NCI-H510A (cell line): ENCODE data around the gene CYP4F12.

Source experiments
- DNase-seq: peaks from one replicate; lab custom pipeline; 2025; lab: John Stamatoyannopoulos, UW

CYP4F12 gene, protein sequence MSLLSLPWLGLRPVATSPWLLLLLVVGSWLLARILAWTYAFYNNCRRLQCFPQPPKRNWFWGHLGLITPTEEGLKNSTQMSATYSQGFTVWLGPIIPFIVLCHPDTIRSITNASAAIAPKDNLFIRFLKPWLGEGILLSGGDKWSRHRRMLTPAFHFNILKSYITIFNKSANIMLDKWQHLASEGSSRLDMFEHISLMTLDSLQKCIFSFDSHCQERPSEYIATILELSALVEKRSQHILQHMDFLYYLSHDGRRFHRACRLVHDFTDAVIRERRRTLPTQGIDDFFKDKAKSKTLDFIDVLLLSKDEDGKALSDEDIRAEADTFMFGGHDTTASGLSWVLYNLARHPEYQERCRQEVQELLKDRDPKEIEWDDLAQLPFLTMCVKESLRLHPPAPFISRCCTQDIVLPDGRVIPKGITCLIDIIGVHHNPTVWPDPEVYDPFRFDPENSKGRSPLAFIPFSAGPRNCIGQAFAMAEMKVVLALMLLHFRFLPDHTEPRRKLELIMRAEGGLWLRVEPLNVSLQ

DNA sequence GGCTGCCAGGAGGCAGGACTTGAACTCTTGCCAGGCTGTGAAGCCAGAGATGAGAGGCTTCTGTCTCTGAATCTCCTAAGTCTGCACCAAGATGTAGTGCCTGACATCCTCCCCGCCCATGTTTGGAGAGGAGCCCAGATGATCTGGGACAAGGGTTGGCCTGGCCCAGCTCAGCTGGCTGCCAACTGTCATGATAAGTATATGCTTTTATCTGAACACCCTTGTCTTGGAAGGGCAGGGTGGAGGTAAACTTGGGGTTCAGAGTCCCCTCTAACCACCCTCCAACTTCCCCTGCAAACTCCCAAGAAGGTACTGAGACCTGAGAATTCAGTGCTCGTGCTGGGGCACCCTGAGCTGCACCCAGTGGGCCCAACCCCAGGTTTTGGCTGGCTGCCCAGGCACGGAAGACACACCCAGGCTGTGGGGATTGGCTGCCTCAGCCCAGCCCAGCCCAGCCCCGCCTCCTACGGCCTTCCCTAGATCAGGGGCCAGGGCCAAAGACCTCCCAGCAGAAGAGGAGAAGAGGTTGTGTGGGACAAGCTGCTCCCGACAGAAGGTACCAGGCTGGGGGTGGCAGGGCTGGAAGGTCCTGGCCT lies at the start of gene CYP4F12:
TSS of gene CYP4F12 (plus strand) at position 508 of the 596 bp plus-strand sequence. CDS start 443 bp downstream, outside the sequence.
- DNase-seq = no peak

DNA sequence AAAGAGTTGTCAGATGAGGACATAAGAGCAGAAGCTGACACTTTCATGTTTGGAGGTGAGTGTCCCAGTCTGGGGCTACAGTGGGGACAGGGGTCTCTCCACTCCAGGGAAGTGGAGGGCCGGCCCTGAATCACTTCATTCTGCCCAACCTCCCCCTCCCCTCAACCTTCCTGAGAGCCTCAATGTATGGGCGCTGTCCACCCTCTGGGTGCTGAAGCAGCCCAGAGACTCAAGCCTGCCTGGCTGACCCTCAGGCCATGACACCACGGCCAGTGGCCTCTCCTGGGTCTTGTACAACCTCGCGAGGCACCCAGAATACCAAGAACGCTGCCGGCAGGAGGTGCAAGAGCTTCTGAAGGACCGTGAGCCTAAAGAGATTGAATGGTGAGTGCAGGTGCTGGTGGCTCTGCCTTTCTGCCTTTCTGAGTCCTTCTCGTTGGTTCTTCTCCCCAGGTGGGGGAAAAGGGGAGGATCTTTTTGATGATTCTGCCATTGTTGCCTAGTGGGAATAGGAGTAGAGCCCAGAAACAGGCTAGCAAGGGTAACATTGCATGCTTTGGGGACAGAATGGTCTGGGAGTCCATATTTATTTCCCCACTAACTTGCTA lies 49.1 kb upstream of the CYP4F12 start:
- no peak for DNase-seq

DNA sequence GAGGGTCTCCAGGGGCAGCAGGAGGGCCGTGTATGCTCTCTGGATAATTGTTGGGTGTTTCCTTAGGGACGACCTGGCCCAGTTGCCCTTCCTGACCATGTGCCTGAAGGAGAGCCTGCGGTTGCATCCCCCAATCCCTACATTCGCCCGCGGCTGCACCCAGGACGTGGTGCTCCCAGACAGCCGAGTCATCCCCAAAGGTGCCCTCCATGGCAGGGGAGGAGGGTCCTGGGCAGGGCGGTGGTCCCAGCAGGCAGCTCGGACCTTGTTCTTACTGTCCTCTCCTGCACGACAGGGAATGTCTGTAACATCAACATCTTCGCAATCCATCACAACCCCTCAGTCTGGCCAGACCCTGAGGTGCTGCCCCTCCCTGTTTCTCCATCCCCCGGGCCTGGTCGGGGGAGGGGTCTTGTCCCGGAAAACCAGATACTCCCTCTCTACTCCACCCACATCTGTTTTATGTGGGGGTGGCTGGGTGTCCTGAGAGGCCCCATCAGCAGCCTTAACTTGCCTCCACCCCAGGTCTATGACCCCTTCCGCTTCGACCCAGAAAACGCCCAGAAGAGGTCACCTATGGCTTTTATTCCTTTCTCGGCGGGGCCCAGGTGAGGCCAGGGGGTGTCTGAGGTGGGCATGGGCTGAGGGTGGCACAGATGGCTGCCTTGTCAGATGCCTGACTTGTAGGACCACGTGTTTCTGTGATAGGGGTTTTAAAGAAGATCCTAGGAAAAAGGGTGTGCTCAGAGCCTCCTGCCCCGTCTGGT lies 44.5 kb upstream of the CYP4F12 start:
- no peak for DNase-seq

DNA sequence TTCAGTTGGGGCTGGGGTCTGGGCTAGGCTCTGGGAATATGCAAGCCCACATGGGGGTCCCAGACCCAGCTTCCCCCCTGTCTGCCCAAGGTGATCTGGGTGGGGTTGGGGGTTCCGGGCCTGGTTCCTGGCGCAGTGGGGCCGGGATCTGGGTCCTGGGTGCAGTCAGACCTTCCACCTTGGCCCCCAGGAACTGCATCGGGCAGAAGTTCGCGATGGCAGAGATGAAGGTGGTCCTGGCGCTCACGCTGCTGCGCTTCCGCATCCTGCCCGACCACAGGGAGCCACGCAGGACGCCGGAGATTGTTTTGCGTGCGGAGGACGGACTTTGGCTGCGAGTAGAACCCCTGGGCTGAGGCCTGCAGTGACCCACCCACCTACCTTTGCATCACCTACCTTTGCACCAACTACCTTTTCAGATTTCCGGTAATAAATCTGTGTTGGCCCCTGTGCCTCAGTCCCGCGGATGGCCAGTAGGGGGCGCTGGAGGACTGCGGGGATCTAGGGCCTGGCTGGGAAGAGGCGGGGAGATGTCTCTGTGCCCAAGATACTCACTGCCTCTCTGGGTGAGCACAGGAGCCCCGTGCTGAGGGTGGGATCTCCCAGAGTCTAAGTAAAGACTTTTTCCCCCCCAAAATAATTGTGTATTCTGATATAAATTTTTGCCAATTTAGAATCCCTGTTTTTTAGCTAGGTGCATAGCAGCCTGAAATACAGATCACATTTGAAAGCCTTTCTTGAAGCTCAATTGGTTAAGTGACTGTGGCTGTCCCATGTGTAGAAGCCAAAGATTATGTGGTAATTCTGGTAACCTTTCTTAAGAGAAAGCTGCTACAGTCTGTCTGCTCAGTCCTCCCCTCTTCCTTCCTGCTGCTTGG lies 43.6 kb upstream of the CYP4F12 start:
- no peak for DNase-seq

DNA sequence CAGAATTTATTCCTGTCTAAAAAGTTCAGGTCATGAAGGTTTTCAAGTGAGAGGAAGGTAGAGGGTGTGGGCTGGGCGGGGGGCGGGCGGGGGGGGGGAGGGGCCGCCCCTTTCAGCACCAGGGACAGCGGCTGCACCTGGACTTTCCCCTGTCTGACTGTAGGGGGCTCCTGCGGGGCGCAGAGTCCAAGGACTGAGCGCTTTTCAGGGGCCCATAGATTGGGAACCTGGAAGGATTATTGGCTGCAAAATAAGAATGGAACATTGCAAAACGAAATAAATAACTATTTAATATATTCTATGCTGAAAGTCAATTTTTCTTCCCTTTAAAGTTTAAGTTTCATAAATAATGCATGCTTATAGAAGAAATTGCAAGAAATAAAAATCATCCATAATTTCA lies 41.1 kb upstream of the CYP4F12 start:
- DNase-seq = no peak

GRCh38 chr19:15633082-15633835 lies 39.6 kb upstream of the CYP4F12 start:
- DNase-seq = no peak

DNA sequence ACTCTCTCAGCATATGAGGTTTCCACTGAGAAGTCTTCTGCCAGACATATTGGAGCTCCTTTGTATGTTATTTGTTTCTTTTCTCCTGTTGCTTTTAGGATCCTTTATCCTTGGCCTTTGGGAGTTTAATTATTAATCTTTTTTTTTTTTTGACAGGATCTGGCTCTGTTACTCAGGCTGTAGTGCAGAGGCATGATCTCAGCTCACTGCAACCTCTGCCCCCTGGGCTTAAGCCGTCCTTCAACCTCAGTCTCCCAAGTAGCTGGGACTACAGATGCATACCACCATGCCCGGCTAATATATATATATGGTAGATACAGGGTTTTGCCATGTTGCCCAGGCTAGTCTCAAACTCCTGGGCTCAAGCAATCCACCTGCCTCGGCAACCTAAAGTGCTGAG lies 38.8 kb upstream of the CYP4F12 start:
- DNase-seq = no peak

- no peak for DNase-seq
Measured at GRCh38 chr19:15635016-15635805, 37.7 kb upstream of the CYP4F12 start.

DNA sequence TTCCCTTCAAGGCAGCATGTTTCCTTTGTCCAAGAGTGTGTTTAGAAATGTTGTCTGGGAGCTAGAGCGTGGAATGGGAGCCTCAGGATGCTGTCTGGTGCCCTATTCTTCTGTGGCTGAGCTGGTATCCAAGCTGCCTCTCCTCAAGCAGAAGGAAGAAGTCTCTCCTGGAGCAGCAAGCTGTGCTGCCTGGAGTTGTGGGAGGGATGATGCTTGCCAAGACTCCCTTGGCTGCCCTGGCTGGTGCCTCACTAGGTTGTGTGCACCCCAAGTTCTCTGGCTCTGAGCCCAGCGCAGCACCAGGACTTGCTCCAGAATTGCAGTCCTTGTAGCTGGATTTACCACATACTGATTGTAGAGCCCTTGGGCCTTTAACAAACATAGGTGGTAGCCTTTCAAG lies 36.9 kb upstream of the CYP4F12 start:
- no peak for DNase-seq

- DNase-seq = no peak
Measured at GRCh38 chr19:15639596-15639995, 33.3 kb upstream of the CYP4F12 start.

DNA sequence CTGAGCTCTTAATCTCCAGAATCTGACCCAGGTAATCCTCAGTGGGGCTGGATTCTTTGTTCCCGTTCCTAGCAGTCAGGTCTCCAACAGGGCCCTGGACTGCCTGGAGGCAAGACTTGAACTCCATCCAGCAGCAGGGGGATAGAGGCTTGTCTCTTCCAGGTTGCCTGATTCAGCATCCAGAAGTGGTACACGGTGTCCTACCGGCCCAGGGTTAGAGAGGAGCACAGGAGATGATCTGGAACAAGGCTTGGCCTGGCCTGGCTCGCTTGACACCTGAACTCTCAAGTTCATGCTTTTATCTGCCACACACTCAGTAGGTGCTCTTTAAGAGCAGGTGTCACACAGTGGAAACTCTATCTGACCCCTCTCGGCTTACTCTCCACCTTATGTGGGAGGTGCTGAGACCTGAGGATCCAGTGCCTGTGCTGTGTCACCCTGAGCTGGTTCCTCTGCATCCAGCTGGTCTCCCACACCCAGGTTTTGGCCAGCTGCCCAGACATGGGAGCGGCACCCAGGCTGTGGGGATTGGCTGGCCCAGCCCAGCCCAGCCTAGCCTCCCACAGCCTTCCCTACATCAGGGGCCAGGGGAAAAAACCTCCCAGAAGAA lies 32.5 kb upstream of the CYP4F12 start, which contains the start of gene CYP4F3:
TSS of gene CYP4F3 (plus strand) at position 604 of the 610 bp plus-strand sequence. CDS start 519 bp downstream, outside the sequence.
- no peak for DNase-seq

DNA sequence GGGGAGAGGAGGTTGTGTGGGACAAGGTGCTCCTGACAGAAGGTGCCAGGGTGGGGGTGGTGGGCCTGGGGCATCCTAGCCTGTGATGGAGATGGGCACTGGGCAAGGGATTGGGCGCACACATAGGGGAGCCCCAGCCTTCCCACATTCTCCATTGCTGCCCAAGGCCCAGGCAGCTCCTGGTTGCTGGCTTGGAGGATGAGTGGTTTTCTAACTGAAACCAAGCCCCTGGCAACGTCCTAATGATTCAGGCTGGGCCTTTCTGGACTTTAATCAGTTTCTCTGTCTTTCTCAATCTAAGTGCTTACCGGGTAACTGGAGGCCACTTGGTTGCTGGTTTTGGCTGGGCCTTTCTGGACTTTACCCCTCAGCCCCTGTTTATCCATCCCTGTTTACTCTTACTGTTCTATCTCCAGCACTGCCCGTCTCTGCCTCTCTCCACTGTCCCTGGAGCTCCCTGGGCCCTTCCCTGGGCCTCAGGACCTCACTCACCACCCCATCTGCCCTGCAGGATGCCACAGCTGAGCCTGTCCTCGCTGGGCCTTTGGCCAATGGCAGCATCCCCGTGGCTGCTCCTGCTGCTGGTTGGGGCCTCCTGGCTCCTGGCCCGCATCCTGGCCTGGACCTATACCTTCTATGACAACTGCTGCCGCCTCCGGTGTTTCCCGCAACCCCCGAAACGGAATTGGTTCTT lies 31.8 kb upstream of the CYP4F12 start:
- no peak for DNase-seq

- no peak for DNase-seq
Measured at GRCh38 chr19:15641901-15642491, 30.9 kb upstream of the CYP4F12 start.

- no peak for DNase-seq
Measured at GRCh38 chr19:15642807-15643206, 30.1 kb upstream of the CYP4F12 start.

- no peak for DNase-seq
Measured at GRCh38 chr19:15643387-15643786, 29.5 kb upstream of the CYP4F12 start.

DNA sequence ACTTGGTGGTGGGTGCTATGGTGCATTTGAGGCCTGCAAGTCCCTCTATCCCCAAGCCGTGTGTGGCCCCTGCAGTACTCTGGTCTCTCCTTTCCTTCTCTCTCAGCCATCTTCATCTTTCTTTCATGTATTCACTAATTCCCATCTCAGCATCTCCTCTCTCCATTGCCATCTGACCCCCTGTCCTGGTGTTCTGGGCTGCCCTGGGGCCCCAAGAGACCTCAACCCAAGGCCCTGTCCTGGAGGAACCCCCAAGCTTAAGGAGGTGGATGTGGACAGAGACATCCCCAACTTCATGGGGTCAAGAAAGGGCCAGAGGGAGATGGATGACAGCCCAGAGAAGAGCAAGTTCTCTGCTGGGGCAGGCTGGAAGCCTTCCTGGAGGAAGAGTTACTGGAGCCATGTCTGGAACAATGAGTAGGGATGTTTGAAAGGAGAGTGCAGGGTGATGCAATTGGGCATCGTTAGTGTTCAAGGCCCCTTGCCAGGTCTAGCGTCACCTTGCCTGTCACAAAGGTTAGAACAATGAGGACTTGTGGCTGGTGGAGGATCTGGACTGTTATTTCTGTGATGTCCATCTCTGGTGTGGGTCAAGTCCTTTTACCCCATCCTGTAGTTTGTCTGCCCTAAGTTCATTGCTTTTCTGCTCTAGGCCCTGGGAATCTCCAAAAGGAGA lies 28.7 kb upstream of the CYP4F12 start:
- DNase-seq = no peak

DNA sequence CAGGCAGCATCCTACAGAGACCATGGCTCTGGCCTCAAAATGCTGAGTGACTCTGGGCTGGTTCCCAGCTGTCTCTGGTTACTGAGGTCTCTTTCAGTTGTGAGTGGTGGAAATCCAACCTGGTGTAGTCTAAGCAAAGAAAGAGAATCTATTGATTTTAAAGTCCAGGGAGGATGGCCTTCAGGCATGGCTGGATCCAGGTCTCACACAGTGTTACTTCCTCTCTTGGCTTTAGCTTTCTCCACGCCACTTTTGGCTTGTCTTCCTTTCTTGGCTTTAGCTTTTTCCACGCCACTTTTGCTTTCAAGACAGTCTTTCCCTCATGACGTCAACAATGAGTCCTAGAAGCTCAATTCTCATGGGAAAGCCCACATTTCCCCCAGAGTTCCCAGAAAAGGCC lies 28.1 kb upstream of the CYP4F12 start:
- DNase-seq = no peak
